BLaER1 (cell line): ENCODE results near the gene NFKBIB.

Experiments
- H3K27ac ChIP-seq: shearing (Covaris generic); formaldehyde crosslinking; 2 replicates; pipeline ENCODE4 v1.8.1; 2022
- H3K27me3 ChIP-seq: shearing (Covaris generic); formaldehyde crosslinking; 2 replicates; pipeline ENCODE4 v1.8.1; 2022
- H3K36me3 ChIP-seq: shearing (Covaris generic); formaldehyde crosslinking; 2 replicates; pipeline ENCODE4 v1.8.1; 2022
- H3K4me1 ChIP-seq: shearing (Covaris generic); formaldehyde crosslinking; 2 replicates; pipeline ENCODE4 v1.8.1; 2022
- H3K4me2 ChIP-seq: shearing (Covaris generic); formaldehyde crosslinking; 2 replicates; pipeline ENCODE4 v1.8.1; 2022
- H3K4me3 ChIP-seq: shearing (Covaris generic); formaldehyde crosslinking; 2 replicates; pipeline ENCODE4 v1.8.1; 2022
- H3K9ac ChIP-seq: shearing (Covaris generic); formaldehyde crosslinking; 2 replicates; pipeline ENCODE4 v1.8.1; 2022
- H3K9me3 ChIP-seq: shearing (Covaris generic); formaldehyde crosslinking; 2 replicates; pipeline ENCODE4 v1.8.1; 2022
- H4K20me1 ChIP-seq: shearing (Covaris generic); formaldehyde crosslinking; 2 replicates; pipeline ENCODE4 v1.8.1; 2022
- Cebpa-rat ChIP-seq: shearing (Covaris generic); IDR thresholded peaks from 2 replicates; pipeline ENCODE4 v1.8.1; 2022

NFKBIB gene

GRCh38 chr19:38901683-38902082 is 1.9 kb downstream of the NFKBIB start:
- H4K20me1 ChIP-seq: 0 out of 2 replicates have a peak, but pooled peaks cover 5% of the 10 kb centered on the region
- no peak overlapping the region for H3K9ac ChIP-seq
- TF ChIP-seq Cebpa-rat: no peak
- no peak overlapping the region for H3K27ac ChIP-seq
- peak overlapping the region; percentile 87; the same call in 1 of the 2 replicates for H3K4me3 ChIP-seq
- H3K27me3 ChIP-seq: no peaks in the 10 kb centered on the region
- H3K4me2 ChIP-seq: peak overlapping the region; percentile 74
- H3K9me3 ChIP-seq: peaks cover 3% of the 10 kb centered on the region; the same call in 1 of the 2 replicates
- peaks cover 38% of the 10 kb centered on the region for H3K4me1 ChIP-seq
- peaks cover 29% of the 10 kb centered on the region for H3K36me3 ChIP-seq

DNA sequence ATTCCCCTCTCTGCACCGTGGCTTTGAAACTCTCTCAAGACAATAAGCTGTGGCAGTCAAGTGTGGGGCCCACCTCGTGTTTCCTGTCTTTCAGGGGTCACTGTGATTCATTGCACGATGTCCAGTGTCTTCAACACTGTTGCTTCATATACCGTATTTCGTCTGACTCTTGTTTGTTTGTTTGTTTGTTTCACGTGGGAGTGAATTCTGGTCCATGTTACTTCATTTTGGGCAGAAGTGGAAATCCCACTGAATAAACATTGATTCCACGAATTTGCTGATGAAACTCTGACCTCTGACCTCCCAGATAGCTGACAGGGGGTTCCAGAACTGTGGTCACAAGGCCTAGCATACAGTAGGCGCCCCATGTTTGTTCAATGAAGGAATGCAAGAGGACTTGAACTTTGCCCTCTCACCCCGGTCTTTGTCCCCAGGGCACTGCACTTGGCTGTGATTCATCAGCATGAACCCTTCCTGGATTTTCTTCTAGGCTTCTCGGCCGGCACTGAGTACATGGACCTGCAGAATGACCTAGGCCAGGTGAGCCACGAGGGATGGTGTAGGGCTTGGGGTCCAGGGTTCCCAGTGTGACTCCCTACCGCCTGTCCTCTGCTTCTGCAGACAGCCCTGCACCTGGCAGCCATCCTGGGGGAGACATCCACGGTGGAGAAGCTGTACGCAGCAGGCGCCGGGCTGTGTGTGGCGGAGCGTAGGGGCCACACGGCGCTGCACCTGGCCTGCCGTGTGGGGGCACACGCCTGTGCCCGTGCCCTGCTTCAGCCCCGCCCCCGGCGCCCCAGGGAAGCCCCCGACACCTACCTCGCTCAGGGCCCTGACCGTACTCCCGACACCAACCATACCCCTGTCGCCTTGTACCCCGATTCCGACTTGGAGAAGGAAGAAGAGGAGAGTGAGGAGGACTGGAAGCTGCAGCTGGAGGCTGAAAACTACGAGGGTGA is 5.1 kb downstream of the NFKBIB start:
- H4K20me1 ChIP-seq: 0 out of 2 replicates have a peak, but pooled peaks cover 5% of the 10 kb centered on the region
- no peak overlapping the region for H3K9ac ChIP-seq
- peaks cover 14% of the 10 kb centered on the region for H3K4me1 ChIP-seq
- H3K4me2 ChIP-seq: no peak overlapping the region
- TF ChIP-seq Cebpa-rat: no peak
- H3K27me3 ChIP-seq: no peaks in the 10 kb centered on the region
- peaks cover 57% of the 10 kb centered on the region for H3K36me3 ChIP-seq
- no peak overlapping the region for H3K4me3 ChIP-seq
- peaks cover 3% of the 10 kb centered on the region; the same call in 1 of the 2 replicates for H3K9me3 ChIP-seq
- H3K27ac ChIP-seq: no peak overlapping the region

DNA sequence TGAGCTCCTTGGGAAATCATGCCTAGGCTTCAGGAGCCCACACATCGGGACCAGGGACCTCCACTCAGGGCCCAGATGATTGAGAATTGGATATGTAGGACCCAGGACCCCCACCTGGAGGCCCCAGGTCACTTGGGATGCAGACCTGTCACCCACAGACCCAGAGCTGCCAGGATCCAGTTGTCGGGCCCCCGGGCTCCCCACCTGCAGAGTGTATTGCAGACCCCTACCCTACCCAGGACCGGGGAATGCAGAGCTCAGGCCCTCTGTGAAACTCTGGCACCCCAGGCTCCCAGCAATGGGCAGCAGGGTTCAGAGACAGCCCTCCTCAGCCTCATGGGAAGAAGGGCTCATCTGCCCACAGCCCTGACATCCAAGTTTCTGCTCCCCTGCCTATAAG is 5.9 kb downstream of the NFKBIB start:
- Histone ChIP-seq H4K20me1 (0 out of 2 replicates have a peak, but pooled peaks cover 5% of the 10 kb centered on the region), H3K9ac (no peak overlapping the region), H3K27me3 (no peaks in the 10 kb centered on the region), H3K4me3 (no peak overlapping the region), H3K4me2 (no peak overlapping the region), H3K27ac (no peak overlapping the region), H3K9me3 (peaks cover 3% of the 10 kb centered on the region; the same call in 1 of the 2 replicates), H3K4me1 (peaks cover 10% of the 10 kb centered on the region), H3K36me3 (peaks cover 61% of the 10 kb centered on the region)
- TF ChIP-seq Cebpa-rat: no peak

DNA sequence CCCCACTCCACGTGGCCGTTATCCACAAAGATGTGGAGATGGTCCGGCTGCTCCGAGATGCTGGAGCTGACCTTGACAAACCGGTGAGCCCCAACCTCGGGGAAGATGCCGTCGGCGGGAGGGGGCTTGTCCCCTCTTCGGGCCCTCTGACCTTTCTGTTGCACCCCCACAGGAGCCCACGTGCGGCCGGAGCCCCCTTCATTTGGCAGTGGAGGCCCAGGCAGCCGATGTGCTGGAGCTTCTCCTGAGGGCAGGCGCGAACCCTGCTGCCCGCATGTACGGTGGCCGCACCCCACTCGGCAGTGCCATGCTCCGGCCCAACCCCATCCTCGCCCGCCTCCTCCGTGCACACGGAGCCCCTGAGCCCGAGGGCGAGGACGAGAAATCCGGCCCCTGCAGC is 7.5 kb downstream of the NFKBIB start:
- H3K4me1 ChIP-seq: no peaks in the 10 kb centered on the region
- TF ChIP-seq Cebpa-rat: no peak
- H3K27ac ChIP-seq: no peak overlapping the region
- no peak overlapping the region for H3K9ac ChIP-seq
- H3K4me2 ChIP-seq: no peak overlapping the region
- 0 out of 2 replicates have a peak, but pooled peaks cover 5% of the 10 kb centered on the region for H4K20me1 ChIP-seq
- no peak overlapping the region for H3K4me3 ChIP-seq
- H3K9me3 ChIP-seq: no peaks in the 10 kb centered on the region
- H3K27me3 ChIP-seq: no peaks in the 10 kb centered on the region
- peaks cover 61% of the 10 kb centered on the region for H3K36me3 ChIP-seq

- H4K20me1 ChIP-seq: 0 out of 2 replicates have a peak, but pooled peaks cover 5% of the 10 kb centered on the region
- peaks cover 3% of the 10 kb centered on the region; the same call in 1 of the 2 replicates for H3K4me1 ChIP-seq
- TF ChIP-seq Cebpa-rat: no peak
- no peak overlapping the region for H3K27ac ChIP-seq
- H3K9ac ChIP-seq: no peak overlapping the region
- peaks cover 61% of the 10 kb centered on the region for H3K36me3 ChIP-seq
- H3K4me2 ChIP-seq: no peak overlapping the region
- no peaks in the 10 kb centered on the region for H3K9me3 ChIP-seq
- H3K27me3 ChIP-seq: no peaks in the 10 kb centered on the region
- H3K4me3 ChIP-seq: no peak overlapping the region
Observed at GRCh38 chr19:38907670-38908069, 7.9 kb downstream of the NFKBIB start.

- H3K4me3 ChIP-seq: no peak overlapping the region
- no peak overlapping the region for H3K9ac ChIP-seq
- peaks cover 11% of the 10 kb centered on the region; the same call in 1 of the 2 replicates for H3K4me1 ChIP-seq
- H3K9me3 ChIP-seq: no peaks in the 10 kb centered on the region
- H3K4me2 ChIP-seq: no peak overlapping the region
- 0 out of 2 replicates have a peak, but pooled peaks cover 5% of the 10 kb centered on the region for H4K20me1 ChIP-seq
- no peak overlapping the region for H3K27ac ChIP-seq
- TF ChIP-seq Cebpa-rat: no peak
- no peaks in the 10 kb centered on the region for H3K27me3 ChIP-seq
- peaks cover 57% of the 10 kb centered on the region for H3K36me3 ChIP-seq
Observed at GRCh38 chr19:38908911-38909310, 9.1 kb downstream of the NFKBIB start.

- Histone ChIP-seq H3K36me3 (peaks cover 47% of the 10 kb centered on the region), H3K27ac (no peak overlapping the region), H3K4me1 (peaks cover 11% of the 10 kb centered on the region; the same call in 1 of the 2 replicates), H3K27me3 (no peaks in the 10 kb centered on the region), H3K9me3 (no peaks in the 10 kb centered on the region), H4K20me1 (no peaks in the 10 kb centered on the region), H3K4me2 (no peak overlapping the region), H3K9ac (no peak overlapping the region), H3K4me3 (no peak overlapping the region)
- TF ChIP-seq Cebpa-rat: no peak
Observed at GRCh38 chr19:38910488-38910887, 10.7 kb downstream of the NFKBIB start.

DNA sequence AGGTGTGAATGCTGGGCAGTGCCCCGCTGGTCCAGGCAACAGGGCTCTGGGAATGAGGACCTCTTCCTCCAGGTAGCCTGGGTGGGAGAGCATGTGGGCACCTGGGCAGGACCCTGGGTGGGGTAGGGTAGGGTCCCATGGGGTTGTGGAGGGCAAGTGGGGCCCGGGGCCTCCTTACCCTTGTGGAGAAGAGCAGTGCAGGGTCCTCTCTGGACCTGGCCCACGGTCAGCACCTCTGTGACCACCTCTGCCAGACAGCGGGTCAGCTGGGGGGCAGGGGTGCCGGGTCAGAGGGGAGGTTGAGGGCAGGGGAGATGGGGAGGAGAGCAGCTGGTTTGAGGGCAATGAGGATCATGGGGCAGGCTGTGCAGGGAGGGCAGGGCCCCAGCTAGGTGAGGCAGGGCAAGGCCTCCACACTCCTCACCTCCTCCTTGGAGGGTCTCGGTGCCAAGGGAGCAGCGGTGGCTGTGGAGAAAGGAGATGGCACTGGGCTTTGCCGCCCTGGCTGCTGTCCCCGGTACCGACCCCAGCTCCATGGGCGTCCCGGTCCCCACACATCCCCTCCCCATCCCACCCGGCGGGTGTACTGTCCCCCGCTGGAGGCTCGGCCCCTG is 11.7 kb downstream of the NFKBIB start:
- peaks cover 11% of the 10 kb centered on the region; the same call in 1 of the 2 replicates for H3K4me1 ChIP-seq
- H4K20me1 ChIP-seq: no peaks in the 10 kb centered on the region
- H3K4me2 ChIP-seq: no peak overlapping the region
- H3K9ac ChIP-seq: no peak overlapping the region
- no peak overlapping the region for H3K27ac ChIP-seq
- no peak for TF ChIP-seq Cebpa-rat
- no peaks in the 10 kb centered on the region for H3K9me3 ChIP-seq
- no peaks in the 10 kb centered on the region for H3K27me3 ChIP-seq
- H3K4me3 ChIP-seq: no peak overlapping the region
- peaks cover 46% of the 10 kb centered on the region for H3K36me3 ChIP-seq

DNA sequence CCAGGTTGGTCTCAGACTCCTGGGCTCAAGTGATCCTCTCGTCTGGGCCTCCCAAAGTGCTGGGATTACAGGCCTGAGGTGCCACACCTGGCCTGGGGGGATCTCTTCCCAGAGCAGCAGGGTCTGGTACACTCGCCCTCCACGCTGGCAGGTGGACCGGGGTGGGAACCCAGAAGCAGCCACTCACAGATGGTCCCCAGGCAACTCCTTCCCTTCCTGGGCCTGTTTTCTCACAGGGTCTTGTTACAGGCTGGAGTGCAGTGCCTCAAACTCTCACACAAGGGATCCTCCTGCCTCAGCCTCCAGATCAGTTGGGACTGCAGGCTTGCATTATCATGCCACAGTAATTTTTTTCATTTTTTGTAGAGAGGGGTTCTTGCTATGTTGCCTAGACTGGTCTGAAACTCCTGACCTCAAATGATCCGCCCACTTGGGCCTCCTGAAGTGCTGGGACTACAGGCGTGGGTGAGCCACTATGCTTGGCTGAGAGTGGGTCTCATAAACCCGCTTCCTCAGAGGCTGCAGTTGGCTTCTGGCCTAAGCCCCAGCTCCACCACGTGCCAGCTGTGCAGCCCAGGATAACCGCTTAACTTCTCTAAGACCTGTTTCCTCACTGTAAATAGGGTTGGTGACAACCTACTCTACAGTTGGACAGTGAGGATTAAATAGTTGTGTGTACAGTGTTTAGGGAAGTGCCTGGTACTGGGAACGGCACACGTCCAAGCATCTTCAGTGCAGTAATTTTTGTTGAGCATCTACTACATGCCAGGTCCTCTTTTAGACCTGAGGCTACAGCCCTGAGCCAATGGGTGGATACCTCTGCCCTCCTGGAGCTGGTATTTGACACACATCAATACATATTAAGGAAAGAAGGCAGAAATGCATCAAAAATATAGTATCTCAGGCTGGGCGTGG is 13.1 kb downstream of the NFKBIB start:
- H3K9ac ChIP-seq: 0 out of 2 replicates have a peak overlapping the region, but pooled peaks have one; percentile 3
- H4K20me1 ChIP-seq: no peaks in the 10 kb centered on the region
- 0 out of 2 replicates have a peak overlapping the region, but pooled peaks have one; percentile 13 for H3K27ac ChIP-seq
- no peak overlapping the region for H3K4me2 ChIP-seq
- peaks cover 33% of the 10 kb centered on the region for H3K36me3 ChIP-seq
- H3K4me1 ChIP-seq: peaks cover 11% of the 10 kb centered on the region; the same call in 1 of the 2 replicates
- H3K9me3 ChIP-seq: no peaks in the 10 kb centered on the region
- no peak overlapping the region for H3K4me3 ChIP-seq
- no peaks in the 10 kb centered on the region for H3K27me3 ChIP-seq
- TF ChIP-seq Cebpa-rat: no peak
